ENCODE data around the gene ZSCAN22. TPM values are rescaled to one million over a fixed set of nuclear protein-coding genes. Genes with fewer than 3 reads are reported as not detected.

Gene ZSCAN22
- total RNA-seq, 1 experiment from 2014 or later = 4.3 TPM

GRCh38 chr19:58279042-58279924 is 47.5 kb upstream of the ZSCAN22 start:
- H3K9me3 Mint-ChIP-seq (ENCODE audit: unreplicated experiment) = peaks cover 8% of the 10 kb centered on the region
- H3K4me1 Mint-ChIP-seq (ENCODE audit: low read depth, unreplicated experiment) = peaks cover 17% of the 10 kb centered on the region
- Histone ChIP-seq H3K4me3 (ENCODE audit: low read depth, low read length) (peak overlapping the region; percentile 85), H3K27me3 (replicated peaks; ENCODE audit: control insufficient read depth, insufficient read depth, low read length) (no peaks in the 10 kb centered on the region), H3K9me3 (no peaks in the 10 kb centered on the region; the same call in 1 of the 2 replicates), H3K36me3 (ENCODE audit: control insufficient read depth, insufficient read depth, low read length) (no peaks in the 10 kb centered on the region; the same call in 1 of the 2 replicates), H3K4me1 (0 out of 2 replicates have a peak, but pooled peaks cover 5% of the 10 kb centered on the region)
- no peak for TF ChIP-seq CTCF (IDR thresholded peaks at IDR 0.05; ENCODE audit: insufficient read depth in 1 of 2, low read depth in 1 of 2, low read length in 1 of 2, severe bottlenecking in 1 of 2, unreplicated experiment in 1 of 2)
- ChIA-PET POLR2A (interaction anchor here (1.0 to 1.5 kb wide), 2 partner anchors 26 to 83 kb away, joined by 3 read pairs; no protein-coding TSS in a partner anchor), CTCF (no interaction called here)
- no TSS peak for BruUV-seq (replicated peaks)
- intact Hi-C loops (cut with micrococcal nuclease; ENCODE audit: unreplicated experiment) = loop anchor here (2.0 to 5.0 kb wide), 4 partner anchors 48 to 102 kb away; partner anchors contain the start of genes ZNF274, ZNF544, ZNF837 and ZSCAN22
- H3K27ac Mint-ChIP-seq (ENCODE audit: unreplicated experiment) = peak overlapping the region; percentile 96
- peak; percentile 82 to 83 for DNase-seq
- peaks cover 50% of the 10 kb centered on the region for H3K36me3 Mint-ChIP-seq (ENCODE audit: insufficient read depth, unreplicated experiment)
- H3K4me3 Mint-ChIP-seq (ENCODE audit: unreplicated experiment) = peak overlapping the region; percentile 99
- H3K27me3 Mint-ChIP-seq (ENCODE audit: insufficient read depth, unreplicated experiment) = no peaks in the 10 kb centered on the region

- peaks cover 17% of the 10 kb centered on the region for H3K4me1 Mint-ChIP-seq (ENCODE audit: low read depth, unreplicated experiment)
- DNase-seq = no peak
- peaks cover 8% of the 10 kb centered on the region for H3K9me3 Mint-ChIP-seq (ENCODE audit: unreplicated experiment)
- H3K27ac Mint-ChIP-seq (ENCODE audit: unreplicated experiment) = peak overlapping the region; percentile 96
- H3K9me3 ChIP-seq = no peaks in the 10 kb centered on the region
- no peaks in the 10 kb centered on the region for H3K27me3 Mint-ChIP-seq (ENCODE audit: insufficient read depth, unreplicated experiment)
- H3K4me3 Mint-ChIP-seq (ENCODE audit: unreplicated experiment) = peak overlapping the region; percentile 99
- H3K36me3 Mint-ChIP-seq (ENCODE audit: insufficient read depth, unreplicated experiment) = peaks cover 48% of the 10 kb centered on the region
- TF ChIP-seq CTCF (IDR thresholded peaks at IDR 0.05; ENCODE audit: insufficient read depth in 1 of 2, low read depth in 1 of 2, low read length in 1 of 2, severe bottlenecking in 1 of 2, unreplicated experiment in 1 of 2) = no peak
- BruUV-seq (replicated peaks) = TSS peak; percentile 46
- CTCF ChIA-PET = no interaction called here
- no peaks in the 10 kb centered on the region; the same call in 1 of the 2 replicates for H3K36me3 ChIP-seq (ENCODE audit: control insufficient read depth, insufficient read depth, low read length)
- intact Hi-C loops (cut with micrococcal nuclease; ENCODE audit: unreplicated experiment) = loop anchor here (2.0 to 5.0 kb wide), 4 partner anchors 47 to 101 kb away; partner anchors contain the start of genes ZNF274, ZNF544, ZNF837 and ZSCAN22
- 0 out of 2 replicates have a peak, but pooled peaks cover 5% of the 10 kb centered on the region for H3K4me1 ChIP-seq
- POLR2A ChIA-PET = no interaction called here
- no peaks in the 10 kb centered on the region for H3K27me3 ChIP-seq (replicated peaks; ENCODE audit: control insufficient read depth, insufficient read depth, low read length)
- peak overlapping the region; percentile 85 for H3K4me3 ChIP-seq (ENCODE audit: low read depth, low read length)
Observed at GRCh38 chr19:58279925-58280316, 46.9 kb upstream of the ZSCAN22 start.

GRCh38 chr19:58284199-58284598 is 42.6 kb upstream of the ZSCAN22 start:
- CTCF ChIA-PET = no interaction called here
- no peak for DNase-seq
- POLR2A ChIA-PET = no interaction called here
- H3K27me3 ChIP-seq (replicated peaks; ENCODE audit: control insufficient read depth, insufficient read depth, low read length) = no peaks in the 10 kb centered on the region
- intact Hi-C loops (cut with micrococcal nuclease; ENCODE audit: unreplicated experiment) = no loop called here
- H3K4me1 ChIP-seq = 0 out of 2 replicates have a peak, but pooled peaks cover 5% of the 10 kb centered on the region
- no peaks in the 10 kb centered on the region for H3K9me3 ChIP-seq
- Mint-ChIP-seq H3K36me3 (ENCODE audit: insufficient read depth, unreplicated experiment) (peaks cover 69% of the 10 kb centered on the region), H3K9me3 (ENCODE audit: unreplicated experiment) (no peaks in the 10 kb centered on the region), H3K27ac (ENCODE audit: unreplicated experiment) (no peak overlapping the region), H3K4me1 (ENCODE audit: low read depth, unreplicated experiment) (peaks cover 17% of the 10 kb centered on the region), H3K4me3 (ENCODE audit: unreplicated experiment) (no peak overlapping the region), H3K27me3 (ENCODE audit: insufficient read depth, unreplicated experiment) (no peaks in the 10 kb centered on the region)
- no peak for TF ChIP-seq CTCF (IDR thresholded peaks at IDR 0.05; ENCODE audit: insufficient read depth in 1 of 2, low read depth in 1 of 2, low read length in 1 of 2, severe bottlenecking in 1 of 2, unreplicated experiment in 1 of 2)
- no TSS peak for BruUV-seq (replicated peaks)
- H3K4me3 ChIP-seq (ENCODE audit: low read depth, low read length) = no peak overlapping the region
- peaks cover 15% of the 10 kb centered on the region for H3K36me3 ChIP-seq (ENCODE audit: control insufficient read depth, insufficient read depth, low read length)

Data from Caco-2 (cell line).